GM12864 (cell line): ENCODE results near the gene SLC18B1.

Source experiments
- DNase-seq: peaks from one replicate; pipeline ENCODE4 v3.0.0-alpha.2; 2011; ENCODE audit warnings: low read depth
- H3K4me3 ChIP-seq: 2 replicates; pipeline ENCODE4 v1.5.1; 2011; ENCODE audit warnings: mild to moderate bottlenecking, low read depth, low read length, control low read depth
- CTCF ChIP-seq: IDR thresholded peaks from 2 replicates; pipeline ENCODE4 v1.5.1; 2011; ENCODE audit warnings: low read depth, mild to moderate bottlenecking, moderate library complexity, low read length, control low read depth, inconsistent platforms; ENCODE audit errors: missing control alignments

Gene SLC18B1

GRCh38 chr6:132748446-132748845, 50.0 kb downstream of the SLC18B1 start:
- DNase-seq = no peak
- no peak for TF ChIP-seq CTCF
- H3K4me3 ChIP-seq = no peak overlapping the region

GRCh38 chr6:132746048-132746447, 52.4 kb downstream of the SLC18B1 start:
- DNase-seq = no peak
- TF ChIP-seq CTCF = no peak
- H3K4me3 ChIP-seq = no peak overlapping the region

- H3K4me3 ChIP-seq = no peak overlapping the region
- no peak for DNase-seq
- no peak for TF ChIP-seq CTCF
These were observed 55.9 kb downstream of the SLC18B1 start for GRCh38 chr6:132742495-132742894.

GRCh38 chr6:132741281-132741680, 57.2 kb downstream of the SLC18B1 start:
- no peak for DNase-seq
- no peak for TF ChIP-seq CTCF
- H3K4me3 ChIP-seq = no peak overlapping the region

- DNase-seq = no peak
- H3K4me3 ChIP-seq = no peak overlapping the region
- no peak for TF ChIP-seq CTCF
These were observed 62.2 kb downstream of the SLC18B1 start for GRCh38 chr6:132736239-132736638.

- no peak overlapping the region for H3K4me3 ChIP-seq
- TF ChIP-seq CTCF = peak; percentile 19
- no peak for DNase-seq
These were observed 63.7 kb downstream of the SLC18B1 start for GRCh38 chr6:132734694-132735236.

- H3K4me3 ChIP-seq = no peak overlapping the region
- no peak for TF ChIP-seq CTCF
- no peak for DNase-seq
These were observed 64.6 kb downstream of the SLC18B1 start for GRCh38 chr6:132733814-132734213.
